Left lung (tissue), 10 donors: ENCODE measurements around the gene RRP8. TPM values are rescaled to one million over a fixed set of nuclear protein-coding genes. Genes with fewer than 3 reads are reported as not detected.

Experiments
- ATAC-seq: fragments of 200-7000 bp; cut with Tn5 transposase; one replicate; pipeline ENCODE4 v1.9.1; 2020; ENCODE audit warnings: moderate library complexity
- DNase-seq, 4 donors: peaks; one replicate each; pipeline ENCODE4 v3.0.0-alpha.2; 2013 to 2020
- H3K27ac ChIP-seq, 2 donors: fragments of 200-600 bp; sonication (generic) in 1 of 2; one replicate each; pipeline versions ENCODE4 v1.5.0 to v1.8.0; 2020 to 2021
- H3K27me3 ChIP-seq, 2 donors: fragments of 200-600 bp; sonication (generic) in 1 of 2; one replicate each; pipeline versions ENCODE4 v1.5.0 to v1.8.0; 2020 to 2021
- H3K36me3 ChIP-seq, 2 donors: fragments of 200-600 bp; sonication (generic) in 1 of 2; one replicate each; pipeline versions ENCODE4 v1.5.0 to v1.8.0; 2020 to 2021
- H3K4me1 ChIP-seq, 2 donors: fragments of 200-600 bp; one replicate each; pipeline ENCODE4 v1.8.0; 2021
- H3K4me3 ChIP-seq, 2 donors: fragments of 200-600 bp; sonication (generic) in 1 of 2; one replicate each; pipeline versions ENCODE4 v1.5.0 to v1.8.0; 2020 to 2021; ENCODE audit warnings: mild to moderate bottlenecking in 1 of 2
- H3K9me3 ChIP-seq, 2 donors: fragments of 200-600 bp; sonication (generic) in 1 of 2; one replicate each; pipeline versions ENCODE4 v1.5.0 to v1.8.0; 2020 to 2021
- CTCF ChIP-seq, 2 donors: fragments of 200-600 bp; sonication (generic) in 1 of 2; IDR thresholded peaks; one replicate each; pipeline versions ENCODE4 v1.5.0 to v1.8.0; 2021; ENCODE audit warnings: antibody characterized with exemption in 2 of 2
- intact Hi-C, 2 donors: fragments of 100-400 bp; cut with DNase I; formaldehyde crosslinking; loops; one replicate each; pipeline versions ENCODE4 v1.11.2 to v1.14.2; 2022
- polyA plus RNA-seq, 6 donors: library from polyadenylated mRNA; unstranded; fragments of 120-200 nt; gene quantifications; one replicate each; pipeline ENCODE4 v1.2.1, GENCODE V29; 2013; ENCODE audit not compliant: insufficient read length in 6 of 6
- total RNA-seq, 2 donors: library from RNA; stranded (reverse); fragmentation: NEBNext Ultra II Directional; extraction: Animal tissue kit (Norgen Biotek cat#: 25700); gene quantifications; one replicate each; pipeline ENCODE4 v1.2.1, GENCODE V29; 2021
- donor health status: DM: no; HTN: yes; CAD: no.
- donor health status: DM: no; HTN: no; CAD: no.

Gene RRP8
- total and polyA plus RNA-seq, 8 donors: 17.0 to 24.4 (median 20.4) TPM

- no peak for ATAC-seq
- H3K9me3 ChIP-seq: peaks cover 3 to 25% of the 10 kb centered on the region in 2 donors
- no peaks in the 10 kb centered on the region for H3K36me3 ChIP-seq
- no peaks in the 10 kb centered on the region for H3K4me1 ChIP-seq
- no peak for TF ChIP-seq CTCF (IDR thresholded peaks at IDR 0.05)
- intact Hi-C loops: no loop called here
- H3K4me3 ChIP-seq: no peak overlapping the region
- no peaks in the 10 kb centered on the region for H3K27me3 ChIP-seq
- H3K27ac ChIP-seq: no peak overlapping the region
- no peak for DNase-seq
Observed at GRCh38 chr11:6579681-6580080, 23.7 kb downstream of the RRP8 start.

- ATAC-seq (no peak), DNase-seq (no peak)
- intact Hi-C loops: no loop called here
Observed at GRCh38 chr11:6578134-6578533, 25.3 kb downstream of the RRP8 start.

GRCh38 chr11:6576471-6577373 is 26.7 kb downstream of the RRP8 start:
- DNase-seq: peak in 2 of 4 donors; percentile 66 to 77
- Histone ChIP-seq H3K27me3 (no peaks in the 10 kb centered on the region), H3K9me3 (no peaks in the 10 kb centered on the region), H3K4me3 (no peak overlapping the region), H3K36me3 (no peaks in the 10 kb centered on the region), H3K4me1 (no peaks in the 10 kb centered on the region), H3K27ac (peak overlapping the region in 1 of 2 donors; percentile 23)
- peak; percentile 56 for ATAC-seq
- intact Hi-C loops: no loop called here
- no peak for TF ChIP-seq CTCF (IDR thresholded peaks at IDR 0.05)

More at GRCh38 chr11:6578134-6578533, 25.3 kb downstream of the RRP8 start:
- Histone ChIP-seq H3K36me3 (no peaks in the 10 kb centered on the region), H3K4me3 (no peak overlapping the region), H3K4me1 (no peaks in the 10 kb centered on the region), H3K27me3 (no peaks in the 10 kb centered on the region), H3K9me3 (peaks cover 0 to 9% of the 10 kb centered on the region in 2 donors), H3K27ac (no peak overlapping the region)
- TF ChIP-seq CTCF (IDR thresholded peaks at IDR 0.05): no peak

- Histone ChIP-seq H3K27ac (no peak overlapping the region), H3K4me3 (no peak overlapping the region), H3K27me3 (peaks cover 0 to 11% of the 10 kb centered on the region in 2 donors), H3K9me3 (no peaks in the 10 kb centered on the region), H3K4me1 (no peaks in the 10 kb centered on the region), H3K36me3 (no peaks in the 10 kb centered on the region)
- ATAC-seq (no peak), DNase-seq (no peak)
- intact Hi-C loops: no loop called here
- TF ChIP-seq CTCF (IDR thresholded peaks at IDR 0.05): no peak
Observed at GRCh38 chr11:6574816-6575715, 28.4 kb downstream of the RRP8 start.

GRCh38 chr11:6572215-6572614 is 31.2 kb downstream of the RRP8 start:
- intact Hi-C loops: no loop called here
- ATAC-seq (peak; percentile 52), DNase-seq (no peak)
- Histone ChIP-seq H3K4me1 (no peaks in the 10 kb centered on the region), H3K9me3 (no peaks in the 10 kb centered on the region), H3K27me3 (peaks cover 0 to 11% of the 10 kb centered on the region in 2 donors), H3K27ac (no peak overlapping the region), H3K4me3 (no peak overlapping the region), H3K36me3 (no peaks in the 10 kb centered on the region)
- TF ChIP-seq CTCF (IDR thresholded peaks at IDR 0.05): no peak
